Activated T-cell treated with anti-CD3 and anti-CD28 coated beads, Interleukin-2, amount 50 U/mL, for 72 hours (primary cell): ENCODE results near the gene RDH8. TPM values are rescaled to one million over a fixed set of nuclear protein-coding genes. Genes with fewer than 3 reads are reported as not detected.

Experiments used
- ATAC-seq, 2 donors: fragments of 150-1000 bp; cut with Tn5 transposase; replicated peaks in 1 of 2; 2 replicates each; pipeline ENCODE4 v1.10.0; 2021; ENCODE audit warnings: moderate library complexity in 2 of 2, mild to moderate bottlenecking in 1 of 2
- DNase-seq, 2 donors: peaks; one replicate each; pipeline ENCODE4 v3.0.0; 2021 to 2022; ENCODE audit warnings: mixed read lengths in 1 of 2
- H3K27ac Mint-ChIP-seq: one replicate; pipeline ENCODE4 v1.8.0; 2022; ENCODE audit warnings: mild to moderate bottlenecking, moderate library complexity, mixed read lengths
- H3K27me3 Mint-ChIP-seq: one replicate; pipeline ENCODE4 v1.8.0; 2022; ENCODE audit warnings: low read depth, mixed read lengths
- H3K36me3 Mint-ChIP-seq, 2 donors: one replicate each; pipeline ENCODE4 v1.8.0; 2022; ENCODE audit warnings: mixed read lengths in 2 of 2, mild to moderate bottlenecking in 1 of 2; ENCODE audit not compliant: insufficient read depth in 2 of 2
- H3K4me1 Mint-ChIP-seq: one replicate; pipeline ENCODE4 v1.8.0; 2022; ENCODE audit warnings: low read depth, mixed read lengths
- H3K4me3 Mint-ChIP-seq, 2 donors: one replicate each; pipeline ENCODE4 v1.8.0; 2022; ENCODE audit warnings: mild to moderate bottlenecking in 2 of 2, mixed read lengths in 2 of 2, moderate library complexity in 2 of 2
- H3K9me3 Mint-ChIP-seq, 2 donors: one replicate each; pipeline ENCODE4 v1.8.0; 2022; ENCODE audit warnings: mixed read lengths in 2 of 2
- total RNA-seq, 2 donors: library from RNA; stranded (reverse); gene quantifications; one replicate each; pipeline ENCODE4 v1.2.3, GENCODE V29; 2022

Gene RDH8
- total RNA-seq, 2 donors from 2014 or later, result not detected

DNA sequence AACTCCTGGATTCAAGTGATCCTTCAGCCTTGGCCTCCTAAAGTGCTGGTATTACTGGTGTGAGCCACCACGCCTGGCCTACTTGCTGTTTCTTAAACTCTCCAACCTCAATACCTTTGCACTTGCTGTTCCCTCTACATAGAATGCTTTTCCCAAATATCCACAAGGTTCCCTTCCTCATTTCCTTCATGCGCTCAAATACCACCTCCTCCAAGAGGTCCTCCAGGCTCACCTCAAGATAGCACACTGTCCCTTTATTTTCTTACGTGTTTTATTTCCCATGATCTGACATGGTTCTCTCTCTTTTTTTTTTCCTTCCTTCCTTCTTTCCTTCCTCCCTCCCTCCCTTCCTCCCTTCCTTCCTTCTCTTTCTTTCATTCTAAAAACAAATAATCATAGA lies 13.5 kb downstream of the RDH8 start:
- H3K27ac Mint-ChIP-seq, result no peak overlapping the region
- no peak overlapping the region for H3K4me3 Mint-ChIP-seq
- H3K4me1 Mint-ChIP-seq, result no peaks in the 10 kb centered on the region
- DNase-seq (no peak), ATAC-seq (no peak)
- H3K36me3 Mint-ChIP-seq, result no peaks in the 10 kb centered on the region
- H3K27me3 Mint-ChIP-seq, result peaks cover 11% of the 10 kb centered on the region
- H3K9me3 Mint-ChIP-seq, result no peaks in the 10 kb centered on the region

GRCh38 chr19:10027158-10027997 lies 14.1 kb downstream of the RDH8 start:
- Mint-ChIP-seq H3K9me3 (no peaks in the 10 kb centered on the region), H3K27ac (no peak overlapping the region), H3K27me3 (peaks cover 16% of the 10 kb centered on the region), H3K4me1 (no peaks in the 10 kb centered on the region), H3K4me3 (no peak overlapping the region), H3K36me3 (no peaks in the 10 kb centered on the region)
- peak; percentile 85 to 87 for DNase-seq
- peak; percentile 91 to 98 for ATAC-seq

- no peak overlapping the region for H3K27ac Mint-ChIP-seq
- H3K27me3 Mint-ChIP-seq, result peaks cover 21% of the 10 kb centered on the region
- H3K9me3 Mint-ChIP-seq, result no peaks in the 10 kb centered on the region
- no peak overlapping the region for H3K4me3 Mint-ChIP-seq
- H3K4me1 Mint-ChIP-seq, result no peaks in the 10 kb centered on the region
- ATAC-seq (no peak), DNase-seq (no peak)
- no peaks in the 10 kb centered on the region for H3K36me3 Mint-ChIP-seq
Measured at GRCh38 chr19:10033614-10034013, 20.3 kb downstream of the RDH8 start.

DNA sequence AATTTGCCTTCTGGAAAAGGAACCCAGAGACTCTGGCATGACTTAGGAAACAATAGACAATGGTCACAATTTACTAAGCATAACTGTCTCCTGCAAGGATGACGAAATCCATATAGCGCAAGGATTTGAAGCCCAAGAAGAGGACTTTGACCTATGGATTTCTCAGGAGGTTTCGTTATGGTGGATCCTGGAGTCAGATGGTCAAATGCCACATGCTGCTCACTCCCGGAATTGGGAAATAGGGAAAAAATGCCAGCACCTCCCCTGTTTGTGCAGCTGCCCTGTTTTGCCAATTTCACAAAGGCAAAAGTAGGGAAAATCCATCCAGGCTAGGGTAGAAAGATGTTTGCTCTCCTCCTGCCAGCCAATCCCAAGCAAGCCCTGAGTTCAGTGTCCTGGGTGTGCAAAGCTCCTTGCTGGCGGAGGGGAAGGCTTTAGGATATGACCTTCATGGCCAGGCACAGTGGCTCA lies 23.4 kb downstream of the RDH8 start:
- no peak for ATAC-seq
- no peak for DNase-seq
- H3K4me3 Mint-ChIP-seq, result no peak overlapping the region
- H3K27me3 Mint-ChIP-seq, result peaks cover 36% of the 10 kb centered on the region
- H3K9me3 Mint-ChIP-seq, result no peaks in the 10 kb centered on the region
- H3K4me1 Mint-ChIP-seq, result no peaks in the 10 kb centered on the region
- no peak overlapping the region for H3K27ac Mint-ChIP-seq
- no peaks in the 10 kb centered on the region for H3K36me3 Mint-ChIP-seq

DNA sequence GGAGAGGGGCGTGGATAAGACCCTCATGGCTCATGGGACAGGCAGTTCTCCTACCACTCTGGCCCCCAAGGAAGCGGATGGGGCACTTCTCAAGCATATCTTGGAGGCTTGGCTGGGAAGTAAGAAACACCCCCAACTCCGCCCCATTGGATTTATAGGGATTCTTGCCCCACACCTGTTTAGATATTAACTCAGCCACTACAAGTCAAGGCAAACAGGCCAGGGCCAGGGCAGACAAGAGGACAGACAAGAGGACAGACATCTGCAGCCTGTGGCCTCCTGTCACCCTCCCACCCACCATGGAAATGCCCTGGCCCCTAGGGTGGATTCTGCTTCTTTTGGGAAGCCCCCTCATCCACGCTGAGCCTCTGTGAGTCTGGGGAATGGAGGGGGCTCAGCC lies 24.1 kb downstream of the RDH8 start:
- no peaks in the 10 kb centered on the region for H3K36me3 Mint-ChIP-seq
- no peak for ATAC-seq
- H3K9me3 Mint-ChIP-seq, result no peaks in the 10 kb centered on the region
- no peak for DNase-seq
- no peak overlapping the region for H3K4me3 Mint-ChIP-seq
- H3K27me3 Mint-ChIP-seq, result peaks cover 34% of the 10 kb centered on the region
- no peak overlapping the region for H3K27ac Mint-ChIP-seq
- H3K4me1 Mint-ChIP-seq, result no peaks in the 10 kb centered on the region

DNA sequence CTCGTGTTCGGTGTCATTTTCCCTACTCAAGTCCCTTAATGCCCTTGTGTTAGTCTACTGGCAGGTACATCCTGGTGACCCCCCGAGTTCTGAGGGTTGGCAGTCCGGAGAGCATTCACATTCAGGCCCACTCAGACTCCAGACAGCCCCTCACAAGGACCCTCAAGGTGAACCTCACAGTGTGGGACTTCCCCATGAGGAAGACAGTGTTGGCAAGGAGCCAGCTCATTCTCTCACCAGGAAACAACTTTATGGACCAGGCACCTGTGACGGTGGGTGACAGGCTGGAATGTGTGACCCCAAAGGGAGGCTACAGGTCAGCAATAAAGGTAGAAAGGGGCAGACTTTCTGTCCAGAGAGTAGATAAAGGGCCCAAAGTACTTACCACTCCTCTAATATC lies 24.5 kb downstream of the RDH8 start:
- Mint-ChIP-seq H3K4me1 (no peaks in the 10 kb centered on the region), H3K27me3 (peaks cover 34% of the 10 kb centered on the region), H3K4me3 (no peak overlapping the region), H3K27ac (no peak overlapping the region), H3K9me3 (no peaks in the 10 kb centered on the region), H3K36me3 (no peaks in the 10 kb centered on the region)
- DNase-seq (no peak), ATAC-seq (no peak)

DNA sequence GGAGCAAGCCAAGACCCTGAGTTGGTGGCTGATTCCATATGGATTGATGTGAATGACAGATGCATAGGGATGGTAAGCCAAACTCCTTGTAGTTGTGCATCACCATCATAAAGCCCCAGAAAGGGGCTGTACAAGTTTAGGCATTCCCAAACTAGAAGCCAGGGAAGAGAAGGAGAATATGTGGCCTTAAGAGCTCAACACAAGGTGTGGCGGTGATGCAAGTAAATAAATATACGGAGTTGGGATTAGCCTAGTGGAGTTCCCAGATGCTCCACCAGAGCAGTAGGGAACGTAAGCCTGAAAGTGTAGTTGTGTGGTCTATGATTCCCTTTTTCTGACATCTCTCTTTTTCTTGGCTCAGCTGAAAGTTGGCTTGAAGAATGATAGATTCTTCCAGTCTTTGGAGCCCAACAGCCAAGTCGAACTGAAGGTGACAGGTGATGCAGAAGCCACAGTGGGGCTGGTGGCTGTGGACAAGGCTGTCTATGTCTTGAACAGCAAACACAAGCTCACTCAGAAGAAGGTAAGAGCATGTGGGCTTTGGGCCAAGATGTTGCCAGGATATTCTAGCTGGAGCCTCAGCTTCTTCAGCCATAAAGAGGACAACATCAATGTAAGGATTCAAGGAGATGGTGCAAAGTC lies 30.1 kb downstream of the RDH8 start:
- Mint-ChIP-seq H3K4me3 (no peak overlapping the region), H3K4me1 (no peaks in the 10 kb centered on the region), H3K27me3 (peaks cover 51% of the 10 kb centered on the region), H3K9me3 (no peaks in the 10 kb centered on the region), H3K36me3 (peaks cover 3% of the 10 kb centered on the region in 2 donors), H3K27ac (no peak overlapping the region)
- DNase-seq (no peak), ATAC-seq (no peak)

DNA sequence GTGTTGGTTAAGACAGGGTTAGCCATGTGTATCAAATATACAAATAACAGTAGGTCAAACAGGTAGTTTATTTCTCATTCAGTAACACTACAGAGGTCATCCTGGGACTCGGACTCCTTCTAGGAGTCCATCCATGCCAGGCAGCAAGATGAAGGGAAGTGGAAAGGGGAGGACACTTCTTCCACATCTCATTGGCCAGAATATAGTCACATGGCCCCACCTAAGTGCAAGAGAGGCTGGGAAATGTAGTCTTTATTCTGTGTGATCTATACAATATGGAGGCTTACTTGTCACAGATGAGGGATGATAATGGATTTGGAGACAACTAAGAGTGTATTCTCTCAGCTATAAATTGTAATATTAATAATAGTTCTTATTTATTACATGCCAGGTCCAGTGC lies 31.1 kb downstream of the RDH8 start:
- peaks cover 48% of the 10 kb centered on the region for H3K27me3 Mint-ChIP-seq
- H3K27ac Mint-ChIP-seq, result no peak overlapping the region
- no peaks in the 10 kb centered on the region for H3K9me3 Mint-ChIP-seq
- DNase-seq (no peak), ATAC-seq (peak in 1 of 2 donors; percentile 39)
- H3K4me1 Mint-ChIP-seq, result no peaks in the 10 kb centered on the region
- peaks cover 3% of the 10 kb centered on the region in 2 donors for H3K36me3 Mint-ChIP-seq
- H3K4me3 Mint-ChIP-seq, result no peak overlapping the region

- Mint-ChIP-seq H3K27ac (no peak overlapping the region), H3K27me3 (peaks cover 48% of the 10 kb centered on the region), H3K4me1 (no peaks in the 10 kb centered on the region), H3K4me3 (no peak overlapping the region), H3K9me3 (no peaks in the 10 kb centered on the region), H3K36me3 (peaks cover 3% of the 10 kb centered on the region in 2 donors)
- DNase-seq, result no peak
- ATAC-seq, result no peak
Measured at GRCh38 chr19:10045371-10045770, 32.1 kb downstream of the RDH8 start.

GRCh38 chr19:10049626-10050025 lies 36.3 kb downstream of the RDH8 start:
- H3K27me3 Mint-ChIP-seq, result peaks cover 16% of the 10 kb centered on the region
- no peaks in the 10 kb centered on the region for H3K4me1 Mint-ChIP-seq
- no peaks in the 10 kb centered on the region for H3K9me3 Mint-ChIP-seq
- DNase-seq (no peak), ATAC-seq (no peak)
- no peak overlapping the region for H3K4me3 Mint-ChIP-seq
- H3K36me3 Mint-ChIP-seq, result no peaks in the 10 kb centered on the region
- H3K27ac Mint-ChIP-seq, result no peak overlapping the region

DNA sequence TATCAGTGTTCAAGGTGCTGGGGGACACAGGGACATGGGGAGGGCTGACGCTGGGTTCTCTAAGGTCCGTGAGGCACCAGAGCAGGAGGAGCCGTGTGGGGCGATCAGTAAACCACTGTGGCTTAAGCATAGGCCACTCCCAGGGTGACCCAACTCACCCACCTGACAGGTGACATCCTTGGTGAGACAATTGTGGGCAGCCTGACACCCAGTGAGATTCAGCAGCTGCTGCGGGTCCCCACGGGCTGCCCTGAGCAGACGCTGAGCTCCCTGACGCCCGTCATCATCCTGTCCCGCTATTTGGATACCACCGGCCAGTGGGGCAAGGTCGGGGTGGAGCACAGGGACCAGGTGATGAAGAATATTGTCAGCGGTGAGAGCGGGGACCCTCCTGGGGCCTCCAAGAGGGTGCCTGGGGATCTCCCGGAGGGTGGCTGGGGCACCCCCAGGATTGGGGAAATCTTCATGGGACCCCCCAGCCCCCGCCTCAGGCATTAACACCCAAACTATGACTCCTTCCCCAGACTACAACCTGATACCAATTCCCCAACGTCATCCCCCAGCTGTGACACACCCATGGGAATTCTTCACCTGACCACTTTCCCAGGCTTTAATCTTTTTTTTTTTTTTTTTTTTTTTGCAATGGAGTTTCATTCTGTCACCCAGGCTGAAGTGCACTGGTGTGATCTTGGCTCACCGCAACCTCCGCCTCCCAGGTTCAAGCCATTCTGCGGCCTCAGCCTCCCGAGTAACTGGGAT lies 39.5 kb downstream of the RDH8 start:
- Mint-ChIP-seq H3K9me3 (no peaks in the 10 kb centered on the region), H3K4me3 (no peak overlapping the region), H3K27ac (no peak overlapping the region), H3K27me3 (peaks cover 11% of the 10 kb centered on the region), H3K36me3 (no peaks in the 10 kb centered on the region), H3K4me1 (no peaks in the 10 kb centered on the region)
- ATAC-seq (no peak), DNase-seq (no peak)

GRCh38 chr19:10061717-10062310 lies 48.5 kb downstream of the RDH8 start:
- no peak for ATAC-seq
- no peaks in the 10 kb centered on the region for H3K36me3 Mint-ChIP-seq
- no peak for DNase-seq
- no peak overlapping the region for H3K27ac Mint-ChIP-seq
- H3K4me1 Mint-ChIP-seq, result no peaks in the 10 kb centered on the region
- peaks cover 14% of the 10 kb centered on the region for H3K27me3 Mint-ChIP-seq
- H3K9me3 Mint-ChIP-seq, result no peaks in the 10 kb centered on the region
- H3K4me3 Mint-ChIP-seq, result no peak overlapping the region

- peaks cover 9% of the 10 kb centered on the region for H3K27me3 Mint-ChIP-seq
- peaks cover 4% of the 10 kb centered on the region for H3K4me1 Mint-ChIP-seq
- DNase-seq (no peak), ATAC-seq (no peak)
- no peaks in the 10 kb centered on the region for H3K9me3 Mint-ChIP-seq
- H3K27ac Mint-ChIP-seq, result no peak overlapping the region
- peaks cover 2% of the 10 kb centered on the region in 2 donors for H3K36me3 Mint-ChIP-seq
- H3K4me3 Mint-ChIP-seq, result no peak overlapping the region
Measured at GRCh38 chr19:10068205-10068604, 54.9 kb downstream of the RDH8 start.
